ENCODE measurements around the gene LSM5.

GRCh38 chr7:32470871-32471270 is 19.3 kb downstream of the LSM5 start:
- TF ChIP-seq GATA2 (IDR thresholded peaks at IDR 0.05; ENCODE audit: low read depth, low read length) (no peak), GATA3 (IDR thresholded peaks at IDR 0.05; ENCODE audit: low read depth, low read length) (no peak)

Data from SH-SY5Y (cell line).